HG03025 (cell line): ENCODE data around the gene MED28.
"Not testable (repeated sequence)": the region's sequence is repeated elsewhere in the genome, so short reads cannot be mapped to it uniquely, and the experiment has no call there.

Experiments used
- ATAC-seq: cut with Tn5 transposase; IDR thresholded peaks from one replicate; pipeline ENCODE4 v1.9.1; 2021; ENCODE audit warnings: mild to moderate bottlenecking, moderate library complexity; ENCODE audit not compliant: unreplicated experiment, low FRiP score

The MED28 gene

GRCh38 chr4:17614416-17615299 is at the start of gene MED28:
Gene MED28, plus strand, starts transcription at chr4:17614641. Its CDS starts 14 bp downstream, at chr4:17614655.
- ATAC-seq = peak; percentile 91

GRCh38 chr4:17565846-17566245 is 48.6 kb upstream of the MED28 start:
- ATAC-seq = no peak

- no peak for ATAC-seq
Observed at GRCh38 chr4:17567271-17567670, 47.2 kb upstream of the MED28 start.

GRCh38 chr4:17574206-17574605 is 40.2 kb upstream of the MED28 start:
- no peak for ATAC-seq

GRCh38 chr4:17575177-17575576 is 39.3 kb upstream of the MED28 start:
- not testable (repeated sequence) for ATAC-seq

- peak; percentile 90 for ATAC-seq
Observed at GRCh38 chr4:17576932-17577664, 37.3 kb upstream of the MED28 start, which contains the start of gene LAP3. Gene LAP3, plus strand, starts transcription at chr4:17577198. Its CDS starts 268 bp downstream, at chr4:17577466.

- peak; percentile 9 for ATAC-seq
Observed at GRCh38 chr4:17577665-17578481, 36.6 kb upstream of the MED28 start.

- no peak for ATAC-seq
Observed at GRCh38 chr4:17578482-17578891, 36.0 kb upstream of the MED28 start.

GRCh38 chr4:17580969-17581368 is 33.5 kb upstream of the MED28 start:
- ATAC-seq = no peak

GRCh38 chr4:17583276-17583675 is 31.2 kb upstream of the MED28 start:
- ATAC-seq = no peak

- no peak for ATAC-seq
Observed at GRCh38 chr4:17583941-17584340, 30.5 kb upstream of the MED28 start.

- no peak for ATAC-seq
Observed at GRCh38 chr4:17584521-17585213, 29.8 kb upstream of the MED28 start.

- no peak for ATAC-seq
Observed at GRCh38 chr4:17587094-17587822, 27.2 kb upstream of the MED28 start.

GRCh38 chr4:17589355-17589754 is 25.1 kb upstream of the MED28 start:
- ATAC-seq = no peak

GRCh38 chr4:17595471-17596005 is 18.9 kb upstream of the MED28 start:
- ATAC-seq = peak; percentile 82

- ATAC-seq = no peak
Observed at GRCh38 chr4:17597517-17597916, 16.9 kb upstream of the MED28 start.

- no peak for ATAC-seq
Observed at GRCh38 chr4:17599826-17600225, 14.6 kb upstream of the MED28 start.

GRCh38 chr4:17605236-17605635 is 9.2 kb upstream of the MED28 start:
- ATAC-seq = no peak

GRCh38 chr4:17613761-17614415 is 553 bp upstream of the MED28 start:
- ATAC-seq = peak; percentile 50
